Measurements from ENCODE around the gene PTPRK.

PTPRK gene

GRCh38 chr6:127950566-127951145 lies 569.7 kb downstream of the PTPRK start:
- no peaks in the 10 kb centered on the region for H3F3A ChIP-seq (ENCODE audit: insufficient read depth, low read length)
- H3K27me3 ChIP-seq (ENCODE audit: insufficient read depth, low read length): no peaks in the 10 kb centered on the region
- no peak overlapping the region for H2AFZ ChIP-seq (ENCODE audit: low read length)
- no peaks in the 10 kb centered on the region for H3K9me2 ChIP-seq (ENCODE audit: low read depth, low read length)
- no peak overlapping the region for H3K4me2 ChIP-seq (ENCODE audit: low read length)
- H3K27ac ChIP-seq (ENCODE audit: low read depth, low read length, poor library complexity, severe bottlenecking): no peak overlapping the region
- no peaks in the 10 kb centered on the region for H3K79me2 ChIP-seq (ENCODE audit: insufficient read depth, low read length)
- no peak overlapping the region for H3K4me3 ChIP-seq (ENCODE audit: low read depth, low read length, poor library complexity, severe bottlenecking)
- H4K20me1 ChIP-seq (ENCODE audit: insufficient read depth, low read length): no peaks in the 10 kb centered on the region
- TF ChIP-seq EZH2 (IDR thresholded peaks at IDR 0.05; ENCODE audit: borderline replicate concordance, low read length) (no peak), CTCF (IDR thresholded peaks at IDR 0.05; ENCODE audit: low read length) (no peak)
- no peaks in the 10 kb centered on the region for H3K9me3 ChIP-seq (ENCODE audit: low read length)
- no peak overlapping the region for H3K9ac ChIP-seq (ENCODE audit: low read length)
- no peaks in the 10 kb centered on the region for H3K36me3 ChIP-seq (ENCODE audit: insufficient read depth, low read length)
- no peaks in the 10 kb centered on the region for H3K4me1 ChIP-seq (ENCODE audit: insufficient read depth, low read length, severe bottlenecking)

GRCh38 chr6:127949251-127949650 lies 571.1 kb downstream of the PTPRK start:
- no peaks in the 10 kb centered on the region for H3K79me2 ChIP-seq (ENCODE audit: insufficient read depth, low read length)
- no peaks in the 10 kb centered on the region for H3K36me3 ChIP-seq (ENCODE audit: insufficient read depth, low read length)

GRCh38 chr6:127946388-127946787 lies 574.0 kb downstream of the PTPRK start:
- Histone ChIP-seq H3K27ac (ENCODE audit: low read depth, low read length, poor library complexity, severe bottlenecking) (no peak overlapping the region), H2AFZ (ENCODE audit: low read length) (no peak overlapping the region), H3K9me3 (ENCODE audit: low read length) (no peaks in the 10 kb centered on the region), H3K4me2 (ENCODE audit: low read length) (no peak overlapping the region), H4K20me1 (ENCODE audit: insufficient read depth, low read length) (no peaks in the 10 kb centered on the region), H3K4me1 (ENCODE audit: insufficient read depth, low read length, severe bottlenecking) (no peaks in the 10 kb centered on the region), H3K9me2 (ENCODE audit: low read depth, low read length) (no peaks in the 10 kb centered on the region), H3K36me3 (ENCODE audit: insufficient read depth, low read length) (no peaks in the 10 kb centered on the region), H3F3A (ENCODE audit: insufficient read depth, low read length) (no peaks in the 10 kb centered on the region), H3K9ac (ENCODE audit: low read length) (no peak overlapping the region), H3K27me3 (ENCODE audit: insufficient read depth, low read length) (no peaks in the 10 kb centered on the region), H3K79me2 (ENCODE audit: insufficient read depth, low read length) (no peaks in the 10 kb centered on the region), H3K4me3 (ENCODE audit: low read depth, low read length, poor library complexity, severe bottlenecking) (no peak overlapping the region)
- TF ChIP-seq CTCF (IDR thresholded peaks at IDR 0.05; ENCODE audit: low read length) (no peak), EZH2 (IDR thresholded peaks at IDR 0.05; ENCODE audit: borderline replicate concordance, low read length) (no peak)

More at GRCh38 chr6:127949251-127949650, 571.1 kb downstream of the PTPRK start:
- Histone ChIP-seq H3K4me2 (ENCODE audit: low read length) (no peak overlapping the region), H2AFZ (ENCODE audit: low read length) (no peak overlapping the region), H3K9ac (ENCODE audit: low read length) (no peak overlapping the region), H3K9me2 (ENCODE audit: low read depth, low read length) (no peaks in the 10 kb centered on the region), H3F3A (ENCODE audit: insufficient read depth, low read length) (no peaks in the 10 kb centered on the region), H3K4me1 (ENCODE audit: insufficient read depth, low read length, severe bottlenecking) (no peaks in the 10 kb centered on the region), H4K20me1 (ENCODE audit: insufficient read depth, low read length) (no peaks in the 10 kb centered on the region), H3K27ac (ENCODE audit: low read depth, low read length, poor library complexity, severe bottlenecking) (no peak overlapping the region), H3K9me3 (ENCODE audit: low read length) (no peaks in the 10 kb centered on the region), H3K27me3 (ENCODE audit: insufficient read depth, low read length) (no peaks in the 10 kb centered on the region), H3K4me3 (ENCODE audit: low read depth, low read length, poor library complexity, severe bottlenecking) (no peak overlapping the region)
- TF ChIP-seq EZH2 (IDR thresholded peaks at IDR 0.05; ENCODE audit: borderline replicate concordance, low read length) (no peak), CTCF (IDR thresholded peaks at IDR 0.05; ENCODE audit: low read length) (no peak)
